Measurements from ENCODE around the gene KLLN. TPM values are rescaled to one million over a fixed set of nuclear protein-coding genes. Genes with fewer than 3 reads are reported as not detected.
"Not testable (repeated sequence)": the region's sequence is repeated elsewhere in the genome, so short reads cannot be mapped to it uniquely, and the experiment has no call there.

KLLN gene
- total and polyA plus RNA-seq, 12 donors, result 0.15 to 0.69 (median 0.39) TPM

DNA sequence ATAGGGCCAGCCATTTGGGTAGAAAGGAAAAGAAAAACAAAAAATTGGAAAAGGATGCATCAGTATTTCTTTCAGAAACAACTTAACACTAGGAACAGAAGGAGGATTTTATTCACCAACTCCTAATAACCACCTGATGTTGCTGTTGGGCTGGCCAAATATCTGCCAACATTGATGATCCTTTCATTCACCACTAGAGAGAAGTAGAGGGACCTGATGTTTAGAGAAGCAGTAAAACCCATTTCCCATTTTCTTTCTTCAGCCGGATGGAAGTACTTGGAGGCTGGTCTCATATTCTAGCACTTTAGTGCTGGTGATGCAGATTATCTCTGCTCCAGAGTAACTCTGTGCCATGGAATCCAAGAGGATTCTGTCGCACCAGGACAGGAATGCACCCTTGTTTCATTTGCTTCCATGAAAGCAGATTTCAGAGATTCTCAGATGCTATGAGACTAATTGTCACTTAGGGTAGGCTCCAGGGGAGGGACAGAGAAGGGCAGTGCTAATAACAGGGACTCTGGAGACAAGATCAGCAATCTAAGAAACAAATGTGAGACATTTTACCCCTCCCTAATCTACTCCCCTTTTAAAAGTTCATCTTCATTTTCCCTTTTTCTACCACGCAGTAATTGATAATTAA is 3.1 kb downstream of the KLLN start:
- Histone ChIP-seq H3K4me3 (no peak overlapping the region), H3K36me3 (no peaks in the 10 kb centered on the region), H3K27me3 (no peaks in the 10 kb centered on the region), H3K9me3 (peaks cover 0 to 5% (median 0%) of the 10 kb centered on the region in 11 donors), H3K27ac (peak overlapping the region in 6 of 10 donors; percentile 20 to 99 (median 94)), H3K4me1 (peaks cover 0 to 20% (median 16%) of the 10 kb centered on the region in 9 donors)
- ATAC-seq, result no peak
- TF ChIP-seq, protein P1, sequence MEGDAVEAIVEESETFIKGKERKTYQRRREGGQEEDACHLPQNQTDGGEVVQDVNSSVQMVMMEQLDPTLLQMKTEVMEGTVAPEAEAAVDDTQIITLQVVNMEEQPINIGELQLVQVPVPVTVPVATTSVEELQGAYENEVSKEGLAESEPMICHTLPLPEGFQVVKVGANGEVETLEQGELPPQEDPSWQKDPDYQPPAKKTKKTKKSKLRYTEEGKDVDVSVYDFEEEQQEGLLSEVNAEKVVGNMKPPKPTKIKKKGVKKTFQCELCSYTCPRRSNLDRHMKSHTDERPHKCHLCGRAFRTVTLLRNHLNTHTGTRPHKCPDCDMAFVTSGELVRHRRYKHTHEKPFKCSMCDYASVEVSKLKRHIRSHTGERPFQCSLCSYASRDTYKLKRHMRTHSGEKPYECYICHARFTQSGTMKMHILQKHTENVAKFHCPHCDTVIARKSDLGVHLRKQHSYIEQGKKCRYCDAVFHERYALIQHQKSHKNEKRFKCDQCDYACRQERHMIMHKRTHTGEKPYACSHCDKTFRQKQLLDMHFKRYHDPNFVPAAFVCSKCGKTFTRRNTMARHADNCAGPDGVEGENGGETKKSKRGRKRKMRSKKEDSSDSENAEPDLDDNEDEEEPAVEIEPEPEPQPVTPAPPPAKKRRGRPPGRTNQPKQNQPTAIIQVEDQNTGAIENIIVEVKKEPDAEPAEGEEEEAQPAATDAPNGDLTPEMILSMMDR (IDR thresholded peaks at IDR 0.05), result peak; percentile 17 to 69 (median 52)
- intact Hi-C loops (cut with DNase I), result loop anchor here in 9 of 10 donors (1.0 to 10.0 kb wide), 17 partner anchors 95 to 692 kb away; no protein-coding TSS in a partner anchor
- peak in 1 of 2 donors; percentile 18 for DNase-seq
- 27 to 33% methylated on average over 3 of the region's 3 CpGs for WGBS, 2 donors

- not testable (repeated sequence) for H3K36me3 ChIP-seq, H3K27me3 ChIP-seq, H3K27ac ChIP-seq, ATAC-seq, H3K9me3 ChIP-seq, DNase-seq, H3K4me3 ChIP-seq
- H3K4me1 ChIP-seq, result peaks cover 0 to 14% (median 6%) of the 10 kb centered on the region in 9 donors
- intact Hi-C loops (cut with DNase I), result loop anchor here in 4 of 10 donors (2.0 to 10.0 kb wide), 5 partner anchors 257 to 699 kb away; no protein-coding TSS in a partner anchor
- 88 to 97% methylated on average over 4 of the region's 4 CpGs for WGBS, 2 donors
Observed at GRCh38 chr10:87855665-87856064, 7.7 kb downstream of the KLLN start.

DNA sequence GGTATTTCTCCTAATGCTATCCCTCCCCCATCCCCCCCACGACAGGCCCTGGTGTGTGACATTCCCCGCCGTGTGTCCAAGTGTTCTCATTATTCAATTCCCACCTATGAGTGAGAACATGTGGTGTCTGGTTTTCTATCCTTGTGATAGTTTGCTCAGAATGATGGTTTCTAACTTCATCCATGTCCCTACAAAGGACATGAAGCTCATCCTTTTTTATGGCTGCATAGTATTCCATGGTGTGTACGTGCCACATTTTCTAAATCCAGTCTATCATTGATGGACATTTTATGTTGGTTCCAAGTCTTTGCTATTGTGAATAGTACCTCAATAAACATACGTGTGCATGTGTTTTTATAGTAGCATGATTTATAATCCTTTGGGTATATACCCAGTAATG is 8.1 kb downstream of the KLLN start:
- 94 to 95% methylated on average over 5 of the region's 5 CpGs for WGBS, 2 donors
- intact Hi-C loops (cut with DNase I), result loop anchor here in 4 of 10 donors (2.0 to 10.0 kb wide), 5 partner anchors 257 to 700 kb away; no protein-coding TSS in a partner anchor
- not testable (repeated sequence) for ATAC-seq, H3K4me3 ChIP-seq, H3K27ac ChIP-seq, H3K27me3 ChIP-seq, H3K9me3 ChIP-seq, H3K36me3 ChIP-seq, DNase-seq
- H3K4me1 ChIP-seq, result peaks cover 0 to 10% (median 3%) of the 10 kb centered on the region in 9 donors

- Histone ChIP-seq H3K27me3 (no peaks in the 10 kb centered on the region), H3K4me1 (peaks cover 0 to 5% (median 0%) of the 10 kb centered on the region in 9 donors), H3K27ac (no peak overlapping the region), H3K4me3 (no peak overlapping the region), H3K9me3 (peaks cover 0 to 5% (median 0%) of the 10 kb centered on the region in 11 donors), H3K36me3 (no peaks in the 10 kb centered on the region)
- WGBS, 2 donors, result 91 to 94% methylated on average over 1 of the region's 1 CpG
- ATAC-seq (no peak), DNase-seq (no peak)
- TF ChIP-seq, protein P1 (IDR thresholded peaks at IDR 0.05), result no peak
- intact Hi-C loops (cut with DNase I), result loop anchor here in 4 of 10 donors (5.0 to 10.0 kb wide), 3 partner anchors 263 to 700 kb away; no protein-coding TSS in a partner anchor
Observed at GRCh38 chr10:87852089-87852488, 11.2 kb downstream of the KLLN start.

DNA sequence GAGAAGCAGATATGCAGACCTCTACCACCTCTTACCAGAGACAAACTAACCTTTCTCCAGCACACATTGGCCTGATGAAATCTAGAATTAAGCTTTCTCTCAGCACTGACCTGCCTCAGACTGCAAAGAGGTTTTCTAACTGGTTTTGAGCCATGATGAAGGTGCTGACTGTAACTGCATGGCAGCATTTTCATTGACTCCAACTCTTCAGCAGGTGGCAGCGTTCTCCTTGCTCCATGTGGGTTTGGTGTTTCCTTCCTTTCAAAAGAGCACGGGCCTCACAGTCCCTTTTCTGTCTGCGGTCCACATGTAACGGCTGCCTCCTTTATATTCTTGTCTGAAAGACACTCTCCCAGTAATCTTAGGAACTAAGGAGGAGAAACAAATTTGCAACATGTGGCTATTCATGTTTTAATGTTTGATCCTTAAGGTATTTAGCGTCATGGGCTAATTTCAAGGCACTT is 12.6 kb downstream of the KLLN start:
- H3K27me3 ChIP-seq, result no peaks in the 10 kb centered on the region
- intact Hi-C loops (cut with DNase I), result loop anchor here in 8 of 10 donors (2.0 to 10.0 kb wide), 4 partner anchors 264 to 702 kb away; no protein-coding TSS in a partner anchor
- DNase-seq, result peak; percentile 24 to 67
- peak; percentile 79 to 98 (median 92) for ATAC-seq
- peaks cover 0 to 5% (median 0%) of the 10 kb centered on the region in 9 donors for H3K4me1 ChIP-seq
- TF ChIP-seq, protein P1 (IDR thresholded peaks at IDR 0.05), result peak; percentile 37 to 79 (median 71)
- H3K27ac ChIP-seq, result no peak overlapping the region
- H3K4me3 ChIP-seq, result no peak overlapping the region
- H3K9me3 ChIP-seq, result peaks cover 0 to 4% (median 0%) of the 10 kb centered on the region in 11 donors
- no peaks in the 10 kb centered on the region for H3K36me3 ChIP-seq
- WGBS, 2 donors, result 14 to 15% methylated on average over 5 of the region's 5 CpGs

Data from heart right ventricle (tissue), 16 donors.